Measurements from ENCODE around the gene MARCHF11.

DNA sequence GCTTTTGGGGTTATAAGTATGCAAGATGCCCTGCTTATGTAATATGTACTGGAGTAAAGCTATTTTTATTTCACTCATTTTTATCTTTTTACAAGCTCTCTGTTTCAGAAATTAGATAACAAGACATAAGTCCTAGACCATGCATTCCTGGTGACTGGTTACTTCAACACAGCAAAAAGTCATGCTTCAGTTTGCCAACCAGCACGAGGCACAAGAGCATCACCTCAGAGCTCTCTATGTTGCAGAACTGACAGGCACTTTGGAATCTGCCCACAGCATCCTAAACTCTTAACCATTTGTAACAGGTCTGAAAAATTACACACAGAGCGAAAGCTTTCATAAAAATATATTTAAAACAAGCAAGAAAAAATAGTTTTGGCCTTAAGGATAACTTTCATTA lies 112.8 kb downstream of the MARCHF11 start:
- TF ChIP-seq, protein P1, sequence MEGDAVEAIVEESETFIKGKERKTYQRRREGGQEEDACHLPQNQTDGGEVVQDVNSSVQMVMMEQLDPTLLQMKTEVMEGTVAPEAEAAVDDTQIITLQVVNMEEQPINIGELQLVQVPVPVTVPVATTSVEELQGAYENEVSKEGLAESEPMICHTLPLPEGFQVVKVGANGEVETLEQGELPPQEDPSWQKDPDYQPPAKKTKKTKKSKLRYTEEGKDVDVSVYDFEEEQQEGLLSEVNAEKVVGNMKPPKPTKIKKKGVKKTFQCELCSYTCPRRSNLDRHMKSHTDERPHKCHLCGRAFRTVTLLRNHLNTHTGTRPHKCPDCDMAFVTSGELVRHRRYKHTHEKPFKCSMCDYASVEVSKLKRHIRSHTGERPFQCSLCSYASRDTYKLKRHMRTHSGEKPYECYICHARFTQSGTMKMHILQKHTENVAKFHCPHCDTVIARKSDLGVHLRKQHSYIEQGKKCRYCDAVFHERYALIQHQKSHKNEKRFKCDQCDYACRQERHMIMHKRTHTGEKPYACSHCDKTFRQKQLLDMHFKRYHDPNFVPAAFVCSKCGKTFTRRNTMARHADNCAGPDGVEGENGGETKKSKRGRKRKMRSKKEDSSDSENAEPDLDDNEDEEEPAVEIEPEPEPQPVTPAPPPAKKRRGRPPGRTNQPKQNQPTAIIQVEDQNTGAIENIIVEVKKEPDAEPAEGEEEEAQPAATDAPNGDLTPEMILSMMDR (IDR thresholded peaks at IDR 0.05; ENCODE audit: borderline replicate concordance, extremely low read depth, low read length, poor library complexity, severe bottlenecking): no peak
- no peak for TF ChIP-seq EZH2 (IDR thresholded peaks at IDR 0.05; ENCODE audit: borderline replicate concordance, low read depth, low read length, severe bottlenecking)
